ENCODE measurements around the gene MPL.
A peak's percentile ranks its signal among the peaks of the same experiment; 100 is the strongest.
"Not testable (repeated sequence)": the region's sequence is repeated elsewhere in the genome, so short reads cannot be mapped to it uniquely, and the experiment has no call there.

The MPL gene

DNA sequence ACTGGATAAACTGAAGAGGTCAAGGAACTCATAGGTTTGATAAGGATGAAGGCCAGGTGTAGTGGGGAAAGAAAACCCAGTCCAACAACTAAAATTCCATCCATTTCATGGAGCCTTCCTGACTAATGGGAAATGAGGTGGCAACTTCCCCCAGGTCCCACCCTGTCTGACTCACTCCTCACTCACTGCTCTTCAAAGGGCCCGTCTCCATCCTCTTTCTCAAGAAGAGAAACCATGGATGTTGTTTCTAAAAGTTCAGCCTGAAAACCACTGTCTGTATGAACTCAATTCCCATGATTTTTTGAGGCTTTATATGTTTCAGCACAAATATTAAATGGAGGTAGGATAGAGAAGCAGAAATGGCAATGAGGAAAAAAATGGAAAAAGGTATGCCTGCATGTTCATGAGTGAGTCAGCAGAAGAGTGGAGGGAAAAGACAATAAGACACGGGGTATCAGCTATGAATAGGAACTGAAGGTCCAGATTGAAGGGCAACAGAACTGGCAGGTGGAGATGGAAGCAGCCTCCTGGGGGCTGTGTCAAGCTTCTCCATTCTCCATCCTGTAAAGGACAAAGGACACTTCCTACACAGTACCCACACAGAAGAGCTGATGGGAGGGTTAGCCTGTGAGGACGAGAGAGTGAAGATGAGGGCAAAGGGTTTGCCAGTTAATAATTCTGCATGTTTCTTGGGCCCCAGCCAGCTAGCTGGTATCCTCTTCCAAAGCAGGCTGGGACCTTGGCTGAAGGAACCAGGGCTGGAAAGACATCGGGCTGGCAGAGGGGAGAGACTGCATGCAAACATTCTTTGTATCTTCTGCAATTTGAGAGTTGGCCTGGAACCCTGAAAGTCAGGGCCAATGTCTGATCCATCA, 35.7 kb downstream of the MPL start:
- peak; percentile 61 for DNase-seq (ENCODE audit: low read depth, low spot score)

DNA sequence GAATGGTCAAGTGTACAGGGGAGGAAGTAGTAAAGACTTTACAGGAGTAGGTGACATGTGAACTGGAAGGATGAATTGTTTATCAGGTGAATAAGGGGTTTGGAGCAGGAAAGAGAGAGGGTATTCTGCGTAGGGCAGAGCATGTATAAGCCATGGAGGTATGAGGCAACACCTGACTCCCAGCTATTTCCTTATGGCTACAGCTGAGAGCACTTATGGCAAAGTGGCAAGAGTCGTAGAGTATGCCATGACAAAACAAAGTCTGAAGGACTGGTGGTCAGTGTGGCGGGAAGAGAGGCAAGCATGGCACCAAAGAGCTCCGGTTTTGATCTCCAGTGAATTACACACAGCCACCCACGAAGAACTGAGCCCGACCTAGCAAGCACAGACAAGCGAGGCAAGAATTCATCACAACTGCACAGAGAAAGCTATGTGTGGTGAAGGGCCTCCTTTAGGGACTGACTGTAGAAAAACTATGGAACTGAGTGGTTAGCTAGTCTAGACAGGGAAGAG, 39.2 kb downstream of the MPL start:
- no peak for DNase-seq (ENCODE audit: low read depth, low spot score)

DNA sequence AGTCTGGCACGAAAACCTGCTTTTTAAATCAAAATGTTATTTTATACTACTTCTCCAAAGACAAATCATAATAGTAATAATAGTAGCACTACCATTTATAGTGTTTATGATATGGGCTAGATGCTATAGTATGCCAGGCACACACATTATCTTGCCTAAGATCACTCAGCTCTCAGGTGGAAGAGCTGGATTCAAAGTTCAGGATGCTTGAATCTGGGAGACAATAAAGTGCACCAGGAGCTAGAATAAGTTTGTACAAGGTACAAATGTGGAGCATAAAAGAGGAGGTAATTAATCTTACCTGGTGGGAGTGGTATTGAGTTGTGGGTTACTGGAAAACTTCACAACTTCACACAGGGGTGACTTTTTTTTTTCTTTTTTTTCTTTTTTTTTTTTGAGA, 40.2 kb downstream of the MPL start:
- no peak for DNase-seq (ENCODE audit: low read depth, low spot score)

DNA sequence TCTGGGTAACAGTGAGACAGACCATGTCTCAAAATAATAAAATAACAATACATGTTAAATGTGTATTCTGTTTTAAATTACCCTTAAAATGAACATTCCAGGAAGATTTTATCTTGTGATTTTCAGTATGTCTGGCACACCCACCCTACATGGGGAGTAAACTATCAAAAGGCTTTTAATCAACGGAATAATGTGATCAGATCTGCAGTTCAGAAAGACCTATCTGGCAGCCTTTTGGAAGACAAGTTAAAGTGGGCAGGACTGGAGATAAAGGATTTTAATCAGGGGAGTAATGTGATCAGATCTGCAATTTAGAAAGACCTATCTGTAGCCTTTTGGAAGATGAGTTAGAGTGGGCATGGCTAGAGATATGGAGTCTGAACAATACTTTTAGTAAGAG, 41.9 kb downstream of the MPL start:
- DNase-seq (ENCODE audit: low read depth, low spot score) = no peak

DNA sequence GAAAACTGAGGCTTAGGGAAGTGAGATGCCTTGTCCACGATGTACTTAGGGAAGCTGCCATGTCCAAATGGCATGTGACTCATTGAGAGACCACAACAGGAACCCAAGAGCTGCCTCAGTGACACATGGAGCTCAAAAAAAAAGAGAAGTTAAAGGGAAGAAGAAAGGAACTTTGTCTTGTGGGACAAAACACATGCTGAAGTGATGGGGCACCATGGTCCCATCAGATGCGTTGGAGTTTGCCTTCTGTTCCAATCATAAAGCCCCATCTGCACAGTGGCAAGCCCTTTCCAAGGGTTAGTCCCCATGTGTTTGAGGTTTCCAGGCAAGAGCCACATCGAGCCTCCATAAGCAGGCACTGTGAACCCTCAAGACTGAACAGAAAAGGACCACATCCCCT, 44.0 kb downstream of the MPL start:
- DNase-seq (ENCODE audit: low read depth, low spot score) = no peak

DNA sequence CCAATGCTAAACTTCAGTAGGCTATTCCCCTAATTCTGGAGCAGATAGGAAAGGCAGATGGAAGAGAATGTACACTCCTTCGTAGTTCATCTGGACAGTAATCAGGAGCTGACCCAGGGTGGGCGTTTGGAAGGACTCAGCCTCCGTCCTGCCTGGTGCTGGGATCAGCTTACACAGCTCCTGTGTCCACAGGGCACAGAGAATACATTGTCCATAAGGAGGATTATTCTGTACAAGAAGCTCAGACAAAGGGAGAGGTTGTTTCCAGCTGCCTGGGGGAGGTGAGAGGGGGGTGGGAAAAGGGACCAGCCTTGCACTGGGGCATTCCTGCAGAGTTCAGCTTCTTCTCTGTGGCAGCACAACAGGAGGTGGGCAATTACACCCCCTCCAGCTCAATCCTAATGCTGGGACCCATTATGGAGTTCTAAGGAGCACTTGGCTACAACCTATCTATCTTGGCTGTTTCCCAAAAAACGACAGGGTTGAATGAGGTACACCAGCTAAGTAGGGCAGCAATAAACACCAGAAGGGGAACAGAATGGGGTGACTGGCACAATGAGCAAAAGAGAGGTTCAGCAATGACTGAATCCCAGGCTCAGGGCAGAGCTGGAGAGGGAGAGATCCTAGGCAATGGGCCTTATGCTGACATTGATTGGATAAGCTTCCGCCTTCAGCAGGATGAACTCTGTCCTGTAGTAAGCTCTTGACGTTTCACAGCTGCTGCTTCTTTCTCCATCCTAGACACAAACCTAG, 44.6 kb downstream of the MPL start:
- DNase-seq (ENCODE audit: low read depth, low spot score) = no peak

DNA sequence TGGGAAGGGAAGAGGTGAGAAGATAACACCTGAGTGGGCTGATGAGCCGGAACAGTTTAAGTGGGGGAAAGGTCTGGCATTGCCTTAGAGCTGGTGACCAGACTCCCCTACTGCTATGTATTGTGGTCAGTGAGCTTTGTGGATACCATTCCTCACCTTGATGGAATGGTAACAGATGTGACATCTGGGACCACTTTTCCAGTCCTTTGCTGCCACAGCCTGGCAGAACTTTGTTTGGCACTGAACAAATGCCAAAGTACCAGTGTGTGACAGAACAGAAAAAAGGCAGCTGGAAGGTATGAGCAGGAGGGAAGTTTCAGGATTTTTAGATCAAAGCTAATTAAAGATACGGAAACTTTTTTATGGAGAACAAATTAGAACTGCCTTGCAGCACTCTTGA, 45.8 kb downstream of the MPL start:
- peak; percentile 32 for DNase-seq (ENCODE audit: low read depth, low spot score)

DNA sequence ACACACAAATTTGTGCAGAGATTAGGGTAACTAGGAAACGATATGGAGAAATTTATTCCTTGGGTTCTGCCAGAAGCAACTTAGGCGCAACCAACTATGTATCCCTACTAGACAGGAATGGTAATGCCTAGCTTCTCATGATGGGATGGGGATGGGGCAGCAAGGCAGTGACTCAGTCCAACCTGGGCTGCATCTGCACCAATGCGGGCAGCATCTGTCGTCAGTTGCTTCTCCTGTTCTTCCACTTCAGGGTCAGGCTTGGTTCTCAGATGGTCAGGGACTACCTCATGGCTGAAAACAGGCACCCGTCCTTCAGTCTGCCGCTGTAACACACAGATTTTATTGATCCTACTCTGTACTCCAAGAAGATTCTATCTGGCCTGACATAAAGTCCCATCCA, 49.1 kb downstream of the MPL start:
- DNase-seq (ENCODE audit: low read depth, low spot score) = no peak

DNA sequence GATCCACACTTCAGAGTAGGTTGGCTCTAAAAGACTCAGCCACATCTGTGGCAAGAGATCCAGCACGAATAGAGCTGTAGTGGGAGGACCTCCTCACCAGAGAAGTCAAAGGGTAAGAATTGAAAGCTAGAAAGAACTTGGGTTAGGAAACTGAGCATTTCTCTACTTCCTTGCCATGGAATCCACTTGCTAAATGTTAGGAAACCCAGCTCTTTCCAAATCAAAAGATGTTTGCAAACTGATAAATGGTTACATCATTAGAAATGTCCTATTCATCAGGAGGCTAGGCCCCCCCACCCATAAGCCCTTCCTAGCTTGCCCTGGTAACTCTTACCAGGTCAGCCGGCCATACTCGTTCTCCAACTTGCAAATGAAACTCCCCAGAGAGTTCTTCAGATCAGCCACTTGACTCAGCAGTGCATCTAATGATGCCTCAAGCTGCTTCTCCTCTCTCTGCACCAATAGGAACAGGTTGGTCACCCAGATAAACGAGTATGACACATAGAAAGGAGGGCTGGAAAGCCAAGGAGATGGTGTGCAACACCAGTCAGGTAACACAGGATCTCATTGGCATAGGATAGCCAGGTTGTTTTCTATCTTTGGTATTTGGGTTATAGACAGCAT, 50.5 kb downstream of the MPL start:
- no peak for DNase-seq (ENCODE audit: low read depth, low spot score)

DNA sequence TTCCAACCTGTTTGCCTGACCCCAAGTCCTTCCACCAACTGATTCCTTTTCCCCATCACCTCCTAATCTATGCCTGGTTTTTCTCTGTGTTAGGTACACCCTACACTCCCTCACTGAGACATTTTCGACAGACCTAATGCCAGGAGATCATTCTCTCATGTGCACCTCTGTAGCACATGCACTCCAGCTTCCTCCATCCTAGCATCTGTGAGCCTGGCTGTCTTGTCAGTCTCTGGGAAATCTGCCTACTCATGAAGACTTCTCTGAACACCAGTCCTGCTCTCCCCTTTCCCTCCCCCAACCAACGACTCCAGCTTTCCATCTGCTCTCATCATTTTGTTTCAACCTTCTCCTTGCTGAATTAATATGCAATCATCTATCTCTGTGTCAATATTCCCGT, 51.0 kb downstream of the MPL start:
- no peak for DNase-seq (ENCODE audit: low read depth, low spot score)

DNA sequence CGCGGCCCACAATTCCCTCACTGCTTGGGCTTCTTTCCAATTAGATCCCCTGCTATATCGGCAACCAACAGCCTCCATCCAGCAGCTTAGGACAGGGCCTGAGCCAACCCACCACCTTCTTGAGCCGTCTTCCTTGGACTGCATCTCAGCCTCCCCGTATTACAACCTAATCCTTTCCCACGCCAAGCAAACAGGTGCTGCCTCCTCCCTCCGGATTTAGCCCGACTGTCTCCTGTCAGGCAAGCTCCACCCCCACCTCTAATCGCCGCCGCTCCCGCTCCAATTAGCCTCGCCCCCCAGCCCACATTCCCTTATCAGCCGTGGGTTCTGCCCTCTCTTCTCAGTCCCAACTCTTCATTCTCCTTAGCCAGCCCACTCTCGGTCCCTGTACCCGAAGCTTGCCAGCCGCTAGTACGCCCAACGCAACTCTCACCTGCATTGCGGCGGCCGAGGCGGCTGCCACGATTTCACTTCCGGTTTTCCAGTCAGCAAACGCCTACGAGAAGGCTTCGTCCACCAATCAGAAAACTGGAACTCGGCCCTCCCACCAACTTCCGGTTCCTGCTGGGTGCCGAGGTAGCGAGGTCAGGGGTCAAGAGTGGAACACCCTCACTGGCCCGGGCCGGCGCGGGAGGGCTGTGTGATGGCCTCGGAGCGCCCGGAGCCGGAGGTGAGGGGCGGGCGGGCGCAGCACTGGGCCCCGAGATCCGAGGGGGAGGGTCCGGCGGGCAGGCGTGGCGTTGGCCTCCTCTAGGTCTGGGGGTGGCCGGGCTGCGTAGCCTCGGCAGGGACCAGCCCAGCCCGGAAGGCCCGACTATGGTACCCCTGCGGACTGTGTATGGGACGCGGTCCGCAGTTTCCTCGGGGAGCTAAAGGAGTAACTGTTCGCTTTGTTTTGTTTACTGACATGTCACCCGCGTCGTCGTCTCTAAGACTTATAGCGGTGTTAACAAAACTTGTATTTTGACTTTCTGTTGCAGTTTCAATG, 52.0 kb downstream of the MPL start, which contains the start of the genes MED8 and SZT2:
TSS of gene MED8 (minus strand) at position 475 of the 988 bp plus-strand sequence. CDS start at position 439, 36 bp downstream.
TSS of gene SZT2 (plus strand) at position 574 of the 988 bp plus-strand sequence. CDS start at position 644, 70 bp downstream.
- peak; percentile 96 for DNase-seq (ENCODE audit: low read depth, low spot score)

DNA sequence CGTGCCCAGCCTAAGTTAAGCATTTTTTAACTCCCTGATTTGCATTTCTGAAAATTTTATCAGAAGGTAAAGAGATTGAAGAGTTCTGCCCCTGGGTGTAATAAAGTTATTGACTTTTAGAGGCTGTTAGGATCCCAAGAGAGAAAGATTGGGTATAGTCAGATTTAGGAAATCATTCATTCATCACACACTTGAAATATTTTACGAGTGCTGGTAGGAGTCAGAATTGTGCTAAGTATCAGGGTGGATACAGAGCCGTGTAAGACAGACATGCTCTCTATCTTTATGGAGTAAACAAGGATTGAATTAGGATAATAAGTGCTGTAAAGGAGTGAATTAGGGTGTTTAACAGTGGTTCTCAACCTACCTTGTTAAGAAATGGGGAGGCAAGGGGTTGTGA, 55.1 kb downstream of the MPL start:
- DNase-seq (ENCODE audit: low read depth, low spot score) = no peak

DNA sequence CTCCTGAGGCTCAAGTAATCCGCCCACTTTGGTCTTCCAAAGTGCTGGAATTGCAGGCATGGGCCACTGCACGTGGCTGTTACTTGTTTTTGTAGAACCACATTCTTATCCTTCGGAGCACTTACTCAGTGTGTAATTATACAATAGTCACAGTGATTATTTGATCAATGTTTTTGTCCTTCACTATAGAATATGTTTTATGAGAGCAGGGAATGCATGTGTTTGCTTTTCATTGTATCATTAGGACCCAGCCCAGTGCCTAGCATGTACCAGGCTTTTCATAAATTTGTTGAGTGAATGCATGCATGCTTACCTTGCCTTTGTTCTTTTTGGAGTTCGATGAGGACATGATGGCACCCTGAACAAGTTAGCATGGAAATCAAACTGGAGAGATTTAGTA, 57.9 kb downstream of the MPL start:
- no peak for DNase-seq (ENCODE audit: low read depth, low spot score)

DNA sequence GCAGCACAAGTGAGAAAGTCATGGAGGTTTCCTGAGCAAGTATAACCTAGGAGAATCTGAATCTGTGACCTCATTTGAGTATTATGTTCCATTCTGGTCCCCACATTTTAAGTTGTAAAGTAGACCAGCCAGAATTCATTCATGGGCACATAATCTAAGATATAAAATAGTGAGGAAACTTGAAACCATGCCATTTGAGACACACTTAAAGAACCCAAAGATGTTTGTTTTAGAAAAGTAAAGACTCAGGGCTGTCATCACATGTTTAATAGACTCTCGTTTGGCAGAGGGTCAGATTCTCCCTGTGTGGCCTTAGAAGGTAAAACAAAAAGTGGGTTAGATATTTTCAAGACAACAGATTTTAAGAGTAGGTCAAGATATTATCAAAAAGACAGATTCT, 58.4 kb downstream of the MPL start:
- DNase-seq (ENCODE audit: low read depth, low spot score) = no peak

DNA sequence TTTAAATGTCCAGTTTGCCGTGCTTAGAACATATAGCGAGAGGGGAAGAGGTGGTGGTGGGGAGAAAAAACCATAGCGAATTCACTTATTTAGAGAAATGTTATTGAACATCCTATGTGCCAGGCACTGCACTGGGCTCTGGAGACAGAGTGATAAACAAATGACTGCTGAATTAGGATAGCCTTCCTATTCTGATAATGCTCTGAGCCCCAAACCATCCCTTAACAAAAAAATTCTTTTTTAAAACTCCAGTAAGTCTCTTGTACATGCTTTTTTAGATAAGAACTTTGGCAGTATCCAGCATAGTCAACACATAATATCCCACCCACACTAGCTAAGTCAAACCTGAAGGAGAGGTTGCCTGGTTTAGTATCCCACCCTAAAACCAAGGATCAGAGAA, 60.6 kb downstream of the MPL start:
- no peak for DNase-seq (ENCODE audit: low read depth, low spot score)

DNA sequence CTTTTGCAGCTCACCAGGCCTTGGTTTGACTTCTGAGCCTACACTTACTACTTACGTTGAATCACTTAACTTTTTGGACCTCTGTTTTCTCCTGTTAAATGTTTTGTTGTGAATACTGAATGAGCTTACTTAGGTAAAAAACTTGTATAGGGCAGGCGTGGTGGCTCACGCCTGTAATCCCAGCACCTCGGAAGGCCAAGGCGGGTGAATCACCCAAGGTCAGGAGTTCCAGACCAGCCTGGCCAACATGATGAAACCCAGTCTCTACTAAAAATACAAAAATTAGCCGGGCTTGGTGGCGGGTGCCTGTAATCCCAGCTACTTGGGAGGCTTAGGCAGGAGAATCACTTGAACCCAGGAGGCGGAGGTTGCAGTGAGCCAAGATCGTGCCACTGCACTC, 62.8 kb downstream of the MPL start:
- not testable (repeated sequence) for DNase-seq (ENCODE audit: low read depth, low spot score)

DNA sequence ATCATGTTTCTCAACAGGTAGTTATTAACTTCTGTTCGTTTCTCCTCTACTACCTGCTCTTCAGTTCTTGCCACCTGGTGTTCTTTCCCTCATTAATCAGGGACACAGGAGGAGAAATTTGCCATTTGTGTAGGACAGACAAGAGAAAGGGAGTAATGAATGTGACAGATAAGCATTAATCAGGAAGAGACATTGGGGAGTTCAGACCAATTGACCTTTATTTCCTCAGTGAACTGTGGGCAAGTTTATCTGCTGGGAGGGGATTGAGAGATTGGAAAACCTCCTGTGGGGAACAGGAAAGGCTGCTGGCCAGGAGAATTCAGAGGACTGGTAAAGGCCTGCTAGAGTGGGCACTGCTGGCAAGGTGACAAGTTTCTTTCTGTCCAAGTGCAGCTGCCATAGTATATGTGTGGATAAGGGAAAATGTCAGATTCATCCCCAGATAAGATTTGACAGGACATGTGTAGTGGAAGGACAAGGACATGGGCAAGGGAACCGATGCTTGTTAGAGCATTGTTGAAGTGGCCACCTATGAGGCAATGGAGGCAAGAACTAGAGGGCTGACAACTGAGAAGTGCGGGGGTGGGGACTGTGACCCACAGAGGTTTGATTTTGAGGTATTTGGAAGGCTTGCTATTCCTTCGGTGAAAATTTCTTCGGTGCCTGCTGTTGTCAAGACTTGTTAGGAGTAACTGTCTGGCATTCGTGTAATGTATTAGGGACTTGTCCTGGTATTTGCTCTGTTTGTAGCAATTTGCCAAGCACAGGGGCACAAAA, 64.7 kb downstream of the MPL start:
- no peak for DNase-seq (ENCODE audit: low read depth, low spot score)
